Neural progenitor cell (in vitro differentiated cells): ENCODE measurements around the gene RAPGEF2. TPM values are rescaled to one million over a fixed set of nuclear protein-coding genes. Genes with fewer than 3 reads are reported as not detected.
A peak's percentile ranks its signal among the peaks of the same experiment; 100 is the strongest.

Experiments used
- DNase-seq: peaks from one replicate; pipeline ENCODE4 v3.0.0-alpha.2; 2016; ENCODE audit warnings: low spot score
- H2AFZ ChIP-seq: fragments of 200-600 bp; sonication (generic); replicated peaks from 2 replicates; pipeline ENCODE4 v1.6.1; 2016; ENCODE audit warnings: antibody characterized with exemption
- H3F3A ChIP-seq: fragments of 200-600 bp; sonication (generic); 2 replicates; pipeline ENCODE4 v1.6.1; 2016; ENCODE audit warnings: antibody characterized with exemption, low read depth
- H3K27ac ChIP-seq: fragments of 200-600 bp; sonication (generic); 2 replicates; pipeline ENCODE4 v1.5.1; 2016; ENCODE audit warnings: mild to moderate bottlenecking
- H3K27me3 ChIP-seq: fragments of 200-600 bp; sonication (generic); 2 replicates; pipeline ENCODE4 v1.6.1; 2016; ENCODE audit warnings: mild to moderate bottlenecking, moderate library complexity
- H3K36me3 ChIP-seq: fragments of 200-600 bp; sonication (generic); 2 replicates; pipeline ENCODE4 v1.5.1; 2016
- H3K4me1 ChIP-seq: fragments of 200-600 bp; sonication (generic); 2 replicates; pipeline ENCODE4 v1.6.1; 2016; ENCODE audit warnings: mixed run types
- H3K4me2 ChIP-seq: fragments of 200-600 bp; sonication (generic); 2 replicates; pipeline ENCODE4 v1.6.1; 2016
- H3K4me3 ChIP-seq: fragments of 200-600 bp; sonication (generic); 2 replicates; pipeline ENCODE4 v1.5.1; 2016
- H3K79me2 ChIP-seq: fragments of 200-600 bp; sonication (generic); 2 replicates; pipeline ENCODE4 v1.6.1; 2016; ENCODE audit warnings: low read depth
- H3K9ac ChIP-seq: fragments of 200-600 bp; sonication (generic); 2 replicates; pipeline ENCODE4 v1.6.1; 2016
- H3K9me3 ChIP-seq: fragments of 200-600 bp; sonication (generic); 2 replicates; pipeline ENCODE4 v1.5.1; 2016; ENCODE audit warnings: low read depth
- H4K20me1 ChIP-seq: fragments of 200-600 bp; sonication (generic); 2 replicates; pipeline ENCODE4 v1.6.1; 2016; ENCODE audit warnings: low read depth
- H3K27ac Mint-ChIP-seq: 3 replicates; pipeline ENCODE4 v1.8.0; 2021; ENCODE audit warnings: mixed read lengths
- H3K27me3 Mint-ChIP-seq: 2 replicates; pipeline ENCODE4 v1.8.0; 2022; ENCODE audit warnings: low read depth, mild to moderate bottlenecking, inconsistent platforms, moderate library complexity, mixed read lengths; ENCODE audit not compliant: insufficient read depth
- H3K36me3 Mint-ChIP-seq: 3 replicates; pipeline ENCODE4 v1.8.0; 2021; ENCODE audit warnings: mixed read lengths
- H3K4me1 Mint-ChIP-seq: 3 replicates; pipeline ENCODE4 v1.8.0; 2021; ENCODE audit warnings: mixed read lengths
- H3K4me3 Mint-ChIP-seq: 3 replicates; pipeline ENCODE4 v1.8.0; 2021; ENCODE audit warnings: mild to moderate bottlenecking, moderate library complexity, mixed read lengths
- H3K9me3 Mint-ChIP-seq: 3 replicates; pipeline ENCODE4 v1.8.0; 2020; ENCODE audit warnings: mixed read lengths
- CTCF ChIP-seq: fragments of 200-600 bp; sonication (generic); IDR thresholded peaks from 2 replicates; pipeline ENCODE4 v1.5.1; 2017; ENCODE audit warnings: antibody characterized with exemption, mild to moderate bottlenecking
- EZH2 ChIP-seq: fragments of 200-600 bp; sonication (generic); IDR thresholded peaks from 2 replicates; pipeline ENCODE4 v1.6.1; 2017; ENCODE audit warnings: antibody characterized with exemption, mild to moderate bottlenecking, moderate library complexity
- EZH2phosphoT487 ChIP-seq: fragments of 200-600 bp; sonication (generic); IDR thresholded peaks from 2 replicates; pipeline ENCODE4 v1.6.1; 2017; ENCODE audit warnings: antibody characterized with exemption
- total RNA-seq: library from RNA; depleted of rRNA; stranded (reverse); fragments of >200 nt; gene quantifications from 2 replicates; pipeline ENCODE4 v1.2.3, GENCODE V29; 2015; ENCODE audit warnings: low replicate concordance

RAPGEF2 gene
- total RNA-seq, 1 donor from 2014 or later = 70.4 TPM

GRCh38 chr4:159282944-159283343 is 180.1 kb downstream of the RAPGEF2 start:
- no peaks in the 10 kb centered on the region for H3K79me2 ChIP-seq
- TF ChIP-seq CTCF (no peak), EZH2phosphoT487 (no peak)
- H3K36me3 Mint-ChIP-seq = peaks cover 16% of the 10 kb centered on the region
- no peak for DNase-seq
- H3K4me2 ChIP-seq = no peak overlapping the region
- H3K27me3 ChIP-seq = no peaks in the 10 kb centered on the region
- no peaks in the 10 kb centered on the region for H3F3A ChIP-seq
- no peak overlapping the region for H3K4me3 Mint-ChIP-seq
- H3K4me3 ChIP-seq = no peak overlapping the region
- peaks cover 2% of the 10 kb centered on the region for H3K27me3 Mint-ChIP-seq
- H3K9me3 ChIP-seq = no peaks in the 10 kb centered on the region
- no peak overlapping the region for H3K27ac ChIP-seq
- H3K4me1 Mint-ChIP-seq = peaks cover 9% of the 10 kb centered on the region
- no peak overlapping the region for H3K9ac ChIP-seq
- no peaks in the 10 kb centered on the region for H4K20me1 ChIP-seq
- no peaks in the 10 kb centered on the region for H3K36me3 ChIP-seq
- H3K4me1 ChIP-seq = peaks cover 10% of the 10 kb centered on the region
- H3K27ac Mint-ChIP-seq = no peak overlapping the region
- no peaks in the 10 kb centered on the region for H3K9me3 Mint-ChIP-seq
- H2AFZ ChIP-seq = no peak overlapping the region

GRCh38 chr4:159283696-159284095 is 180.8 kb downstream of the RAPGEF2 start:
- Histone ChIP-seq H3K9me3 (no peaks in the 10 kb centered on the region), H3K27ac (no peak overlapping the region), H3K4me2 (peak overlapping the region; percentile 35), H3K27me3 (no peaks in the 10 kb centered on the region), H3K4me3 (no peak overlapping the region), H3K4me1 (peaks cover 16% of the 10 kb centered on the region), H2AFZ (no peak overlapping the region), H3K79me2 (no peaks in the 10 kb centered on the region), H3K36me3 (no peaks in the 10 kb centered on the region), H4K20me1 (no peaks in the 10 kb centered on the region), H3F3A (no peaks in the 10 kb centered on the region), H3K9ac (no peak overlapping the region)
- Mint-ChIP-seq H3K4me3 (no peak overlapping the region), H3K9me3 (no peaks in the 10 kb centered on the region), H3K4me1 (peaks cover 9% of the 10 kb centered on the region), H3K36me3 (peaks cover 14% of the 10 kb centered on the region), H3K27me3 (peaks cover 2% of the 10 kb centered on the region), H3K27ac (no peak overlapping the region)
- TF ChIP-seq CTCF = no peak
- no peak for TF ChIP-seq EZH2
- TF ChIP-seq EZH2phosphoT487 = no peak
- no peak for DNase-seq

- H3K36me3 Mint-ChIP-seq = peaks cover 10% of the 10 kb centered on the region
- H3K27ac Mint-ChIP-seq = no peak overlapping the region
- TF ChIP-seq EZH2phosphoT487 (no peak), CTCF (no peak), EZH2 (no peak)
- no peaks in the 10 kb centered on the region for H4K20me1 ChIP-seq
- peaks cover 9% of the 10 kb centered on the region for H3K4me1 Mint-ChIP-seq
- H3F3A ChIP-seq = no peaks in the 10 kb centered on the region
- no peak overlapping the region for H3K27ac ChIP-seq
- no peaks in the 10 kb centered on the region for H3K27me3 ChIP-seq
- H3K9me3 ChIP-seq = no peaks in the 10 kb centered on the region
- DNase-seq = no peak
- no peak overlapping the region for H2AFZ ChIP-seq
- no peak overlapping the region for H3K4me3 ChIP-seq
- H3K4me2 ChIP-seq = peak overlapping the region; percentile 35
- H3K4me1 ChIP-seq = peaks cover 18% of the 10 kb centered on the region
- H3K9ac ChIP-seq = no peak overlapping the region
- H3K4me3 Mint-ChIP-seq = no peak overlapping the region
- H3K36me3 ChIP-seq = no peaks in the 10 kb centered on the region
- H3K79me2 ChIP-seq = no peaks in the 10 kb centered on the region
- no peaks in the 10 kb centered on the region for H3K9me3 Mint-ChIP-seq
- H3K27me3 Mint-ChIP-seq = peaks cover 2% of the 10 kb centered on the region
Observed at GRCh38 chr4:159284113-159284512, 181.2 kb downstream of the RAPGEF2 start.

GRCh38 chr4:159284733-159285132 is 181.9 kb downstream of the RAPGEF2 start:
- Histone ChIP-seq H3K9ac (no peak overlapping the region), H4K20me1 (no peaks in the 10 kb centered on the region), H3K27ac (no peak overlapping the region), H3K4me1 (peaks cover 18% of the 10 kb centered on the region), H3K36me3 (no peaks in the 10 kb centered on the region), H3K9me3 (no peaks in the 10 kb centered on the region), H3F3A (no peaks in the 10 kb centered on the region), H2AFZ (no peak overlapping the region), H3K27me3 (no peaks in the 10 kb centered on the region), H3K4me3 (no peak overlapping the region), H3K79me2 (no peaks in the 10 kb centered on the region), H3K4me2 (no peak overlapping the region)
- H3K4me1 Mint-ChIP-seq = peaks cover 9% of the 10 kb centered on the region
- peaks cover 10% of the 10 kb centered on the region for H3K36me3 Mint-ChIP-seq
- H3K4me3 Mint-ChIP-seq = no peak overlapping the region
- H3K27ac Mint-ChIP-seq = peak overlapping the region; percentile 59
- no peak for DNase-seq
- H3K27me3 Mint-ChIP-seq = peaks cover 2% of the 10 kb centered on the region
- no peaks in the 10 kb centered on the region for H3K9me3 Mint-ChIP-seq
- TF ChIP-seq EZH2 (no peak), CTCF (no peak), EZH2phosphoT487 (no peak)
